NT2/D1 (cell line): ENCODE measurements around the gene GGT6.

Experiments
- SUZ12 ChIP-seq: IDR thresholded peaks from 2 replicates; pipeline ENCODE4 v1.6.1; 2011; ENCODE audit not compliant: insufficient read length, insufficient read depth; ENCODE audit errors: extremely low read depth
- YY1 ChIP-seq: IDR thresholded peaks from 2 replicates; pipeline ENCODE4 v1.6.1; 2011; ENCODE audit not compliant: insufficient read length, insufficient read depth
- ZNF274 ChIP-seq: IDR thresholded peaks from 2 replicates; pipeline ENCODE4 v1.6.1; 2011; ENCODE audit warnings: mild to moderate bottlenecking, low read depth, low read length

DNA sequence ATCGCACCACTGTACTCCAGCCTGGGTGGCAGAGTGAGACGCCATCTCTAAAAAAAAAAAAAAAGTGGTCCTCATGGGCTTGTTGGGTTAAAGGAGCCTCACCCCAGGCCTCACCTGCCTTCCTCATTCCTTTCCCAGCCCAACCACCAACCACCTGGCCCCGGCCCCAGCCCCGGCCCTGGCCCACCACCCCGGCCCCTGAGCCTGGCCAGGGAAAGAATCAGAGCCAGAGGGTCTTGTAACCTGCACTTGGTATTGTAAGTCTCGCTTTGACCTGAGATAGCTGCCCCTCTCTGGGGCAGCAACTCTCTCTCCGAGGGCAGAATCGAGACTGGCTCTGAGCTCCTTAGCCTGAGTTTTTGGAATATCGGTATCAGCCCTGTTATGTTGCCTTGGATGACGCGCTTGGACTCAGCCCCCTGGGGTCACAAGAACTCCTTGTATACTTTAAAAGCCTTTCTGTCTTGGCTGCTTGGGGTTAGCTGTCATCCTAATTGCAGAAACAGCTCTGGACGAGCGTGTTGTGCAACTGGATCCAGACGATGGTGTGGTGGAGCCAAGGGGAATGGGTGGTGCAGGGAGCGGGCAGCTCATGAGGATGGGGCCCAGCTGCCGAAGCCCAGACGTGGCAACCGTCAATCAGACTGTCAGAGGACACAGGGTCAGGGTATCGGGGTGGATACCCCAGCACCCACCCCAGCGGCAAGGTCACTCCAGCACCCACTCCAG is 38.6 kb upstream of the GGT6 start:
- no peak for TF ChIP-seq SUZ12
- TF ChIP-seq YY1 = no peak
- no peak for TF ChIP-seq ZNF274
